Colonic mucosa (tissue), 4 donors: Measurements from ENCODE around the gene TRAF2. TPM values are rescaled to one million over a fixed set of nuclear protein-coding genes. Genes with fewer than 3 reads are reported as not detected.

Experiments
- DNase-seq: peaks from one replicate; pipeline ENCODE4 v3.0.0-alpha.2; 2020
- H3K27ac ChIP-seq: fragments of 200-600 bp; one replicate; pipeline ENCODE4 v1.8.0; 2021
- H3K27me3 ChIP-seq: fragments of 200-600 bp; one replicate; pipeline ENCODE4 v1.8.0; 2021
- H3K36me3 ChIP-seq: fragments of 200-600 bp; one replicate; pipeline ENCODE4 v1.8.0; 2021
- H3K4me1 ChIP-seq: fragments of 200-600 bp; one replicate; pipeline ENCODE4 v1.8.0; 2021; ENCODE audit warnings: mild to moderate bottlenecking
- H3K4me3 ChIP-seq: fragments of 200-600 bp; one replicate; pipeline ENCODE4 v1.8.0; 2021
- H3K9ac ChIP-seq, 2 donors: one replicate each; pipeline ENCODE4 v1.7.0; 2013; ENCODE audit warnings: control low read depth in 2 of 2, low read depth in 2 of 2, low read length in 2 of 2
- H3K9me3 ChIP-seq: fragments of 200-600 bp; one replicate; pipeline ENCODE4 v1.8.0; 2021
- CTCF ChIP-seq: fragments of 200-600 bp; IDR thresholded peaks from one replicate; pipeline ENCODE4 v1.8.0; 2022; ENCODE audit warnings: antibody characterized with exemption, mild to moderate bottlenecking
- intact Hi-C: fragments of 100-400 bp; cut with DNase I; formaldehyde crosslinking; loops from one replicate; pipeline ENCODE4 v1.14.1; 2022
- total RNA-seq, 2 donors: library from RNA; stranded (reverse); fragmentation: NEBNext Ultra II Directional in 1 of 2; extraction: Animal tissue kit (Norgen Biotek cat#: 25700) in 1 of 2; gene quantifications; one replicate each; pipeline ENCODE4 v1.2.1, GENCODE V29; 2021
- donor health status: healthy.
- donor health status: DM: no; HTN: no; CAD: no.
- donor health status: DM: no; HTN: no; CAD: no.

TRAF2 gene
- total RNA-seq, 2 donors from 2014 or later, result 22.4 to 50.6 TPM

- no peak for DNase-seq
- intact Hi-C loops, result no loop called here
- no peak overlapping the region for H3K27ac ChIP-seq
- TF ChIP-seq CTCF, result no peak
- peaks cover 9% of the 10 kb centered on the region for H3K4me1 ChIP-seq
- no peaks in the 10 kb centered on the region for H3K36me3 ChIP-seq
- no peak overlapping the region for H3K4me3 ChIP-seq
- no peaks in the 10 kb centered on the region for H3K9me3 ChIP-seq
- H3K27me3 ChIP-seq, result no peaks in the 10 kb centered on the region
- no peak overlapping the region for H3K9ac ChIP-seq
Observed at GRCh38 chr9:136952321-136952850, 66.1 kb downstream of the TRAF2 start.

- H3K27ac ChIP-seq, result no peak overlapping the region
- no peak for DNase-seq
Observed at GRCh38 chr9:136952876-136953770, 66.8 kb downstream of the TRAF2 start.

GRCh38 chr9:136953771-136954269 lies 67.5 kb downstream of the TRAF2 start:
- no peak overlapping the region for H3K27ac ChIP-seq
- TF ChIP-seq CTCF, result no peak
- peaks cover 4% of the 10 kb centered on the region for H3K4me1 ChIP-seq
- no peaks in the 10 kb centered on the region for H3K27me3 ChIP-seq
- no peak overlapping the region for H3K9ac ChIP-seq
- no peaks in the 10 kb centered on the region for H3K9me3 ChIP-seq
- H3K4me3 ChIP-seq, result no peak overlapping the region
- no peaks in the 10 kb centered on the region for H3K36me3 ChIP-seq
- intact Hi-C loops, result no loop called here
- no peak for DNase-seq

More at GRCh38 chr9:136952876-136953770, 66.8 kb downstream of the TRAF2 start:
- Histone ChIP-seq H3K9me3 (no peaks in the 10 kb centered on the region), H3K27me3 (no peaks in the 10 kb centered on the region), H3K4me3 (no peak overlapping the region), H3K4me1 (peaks cover 4% of the 10 kb centered on the region), H3K9ac (no peak overlapping the region), H3K36me3 (no peaks in the 10 kb centered on the region)
- intact Hi-C loops, result no loop called here
- TF ChIP-seq CTCF, result no peak

GRCh38 chr9:136954270-136955083 lies 68.2 kb downstream of the TRAF2 start:
- Histone ChIP-seq H3K4me1 (peaks cover 4% of the 10 kb centered on the region), H3K4me3 (no peak overlapping the region), H3K27ac (no peak overlapping the region), H3K27me3 (no peaks in the 10 kb centered on the region), H3K9ac (no peak overlapping the region), H3K9me3 (no peaks in the 10 kb centered on the region), H3K36me3 (no peaks in the 10 kb centered on the region)
- no peak for DNase-seq
- TF ChIP-seq CTCF, result no peak
- intact Hi-C loops, result no loop called here

GRCh38 chr9:136955202-136955942 lies 69.1 kb downstream of the TRAF2 start:
- H3K4me3 ChIP-seq, result no peak overlapping the region
- H3K36me3 ChIP-seq, result no peaks in the 10 kb centered on the region
- H3K9me3 ChIP-seq, result no peaks in the 10 kb centered on the region
- H3K27ac ChIP-seq, result no peak overlapping the region
- intact Hi-C loops, result no loop called here
- no peak overlapping the region for H3K9ac ChIP-seq
- no peaks in the 10 kb centered on the region for H3K27me3 ChIP-seq
- no peak for TF ChIP-seq CTCF
- H3K4me1 ChIP-seq, result peaks cover 4% of the 10 kb centered on the region
- no peak for DNase-seq
